Measurements from ENCODE around the gene HEXIM2. TPM values are rescaled to one million over a fixed set of nuclear protein-coding genes. Genes with fewer than 3 reads are reported as not detected.
"Not testable (repeated sequence)": the region's sequence is repeated elsewhere in the genome, so short reads cannot be mapped to it uniquely, and the experiment has no call there.

HEXIM2 gene
- total RNA-seq, 2 donors from 2014 or later: 1.5 TPM; not detected in 1

- Histone ChIP-seq H3K27ac (no peak overlapping the region), H3K4me1 (ENCODE audit: control insufficient read depth in 1 of 2, low read depth in 2 of 2) (peaks cover 0 to 6% of the 10 kb centered on the region in 2 donors), H3K9me3 (no peaks in the 10 kb centered on the region), H3K36me3 (no peaks in the 10 kb centered on the region), H3K27me3 (replicated peaks; ENCODE audit: insufficient read depth) (no peaks in the 10 kb centered on the region), H3K4me3 (no peak overlapping the region)
- ATAC-seq (ENCODE audit: insufficient number of reproducible peaks, low FRiP score, low read depth) (no peak), DNase-seq (ENCODE audit: low spot score) (no peak)
- no peak for TF ChIP-seq CTCF (IDR thresholded peaks at IDR 0.05)
These were observed 35.4 kb downstream of the HEXIM2 start for GRCh38 chr17:45197108-45197507.

- H3K4me1 ChIP-seq (ENCODE audit: control insufficient read depth in 1 of 2, low read depth in 2 of 2): peaks cover 0 to 6% of the 10 kb centered on the region in 2 donors
- peak; percentile 99 for TF ChIP-seq CTCF (IDR thresholded peaks at IDR 0.05)
- H3K36me3 ChIP-seq: no peaks in the 10 kb centered on the region
- ATAC-seq (ENCODE audit: insufficient number of reproducible peaks, low FRiP score, low read depth): peak; percentile 84
- H3K9me3 ChIP-seq: no peaks in the 10 kb centered on the region
- no peaks in the 10 kb centered on the region for H3K27me3 ChIP-seq (replicated peaks; ENCODE audit: insufficient read depth)
- peak overlapping the region in 1 of 2 donors; percentile 0 for H3K27ac ChIP-seq
- H3K4me3 ChIP-seq: peak overlapping the region; percentile 18
- peak; percentile 60 for DNase-seq (ENCODE audit: low spot score)
These were observed 36.1 kb downstream of the HEXIM2 start for GRCh38 chr17:45197555-45198334.

DNA sequence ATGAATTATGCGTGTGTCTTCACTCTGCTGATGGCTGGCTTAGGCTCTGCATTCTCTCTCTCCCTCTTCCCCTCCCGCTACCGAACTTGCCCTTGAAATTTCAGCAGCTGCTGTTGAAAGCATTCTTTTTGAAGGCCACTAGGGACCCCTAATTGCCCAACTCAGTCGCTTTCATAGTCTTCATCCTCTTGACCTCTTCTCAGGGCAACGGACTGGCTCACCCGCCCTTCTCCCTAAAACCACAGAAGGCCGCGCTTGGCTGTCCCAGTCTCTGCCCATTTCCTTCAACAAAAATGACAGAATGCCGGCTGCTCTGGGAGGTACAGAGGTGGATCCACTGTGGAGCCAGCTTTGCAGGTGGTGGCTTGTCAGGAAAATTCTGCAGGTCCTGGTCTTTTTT lies 39.0 kb downstream of the HEXIM2 start:
- H3K27ac ChIP-seq: no peak overlapping the region
- peaks cover 0 to 6% of the 10 kb centered on the region in 2 donors for H3K4me1 ChIP-seq (ENCODE audit: control insufficient read depth in 1 of 2, low read depth in 2 of 2)
- no peaks in the 10 kb centered on the region for H3K9me3 ChIP-seq
- no peak for TF ChIP-seq CTCF (IDR thresholded peaks at IDR 0.05)
- no peak overlapping the region for H3K4me3 ChIP-seq
- no peaks in the 10 kb centered on the region for H3K36me3 ChIP-seq
- no peaks in the 10 kb centered on the region for H3K27me3 ChIP-seq (replicated peaks; ENCODE audit: insufficient read depth)
- ATAC-seq (ENCODE audit: insufficient number of reproducible peaks, low FRiP score, low read depth) (no peak), DNase-seq (ENCODE audit: low spot score) (no peak)

GRCh38 chr17:45201457-45201856 lies 39.8 kb downstream of the HEXIM2 start:
- H3K36me3 ChIP-seq: no peaks in the 10 kb centered on the region
- no peak overlapping the region for H3K27ac ChIP-seq
- ATAC-seq (ENCODE audit: insufficient number of reproducible peaks, low FRiP score, low read depth): no peak

DNA sequence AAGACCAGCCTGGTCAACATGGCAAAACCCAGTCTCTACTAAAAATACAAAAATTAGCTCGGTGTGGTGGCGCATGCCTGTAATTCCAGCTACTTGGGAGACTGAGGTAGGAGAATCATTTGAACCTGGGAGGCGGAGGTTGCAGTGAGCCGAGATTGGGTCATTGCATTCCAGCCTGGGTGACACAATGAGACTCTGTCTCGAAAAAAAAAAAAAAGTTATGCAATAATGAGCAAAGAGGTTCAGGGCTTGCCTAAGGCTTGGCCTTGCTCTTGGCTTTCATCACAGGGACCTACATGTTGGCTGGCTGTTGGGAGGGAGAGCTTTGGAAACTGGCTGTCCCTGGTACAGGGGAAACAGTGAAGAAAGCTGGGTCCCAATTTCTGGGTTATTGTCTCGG lies 40.2 kb downstream of the HEXIM2 start:
- H3K4me1 ChIP-seq (ENCODE audit: control insufficient read depth in 1 of 2, low read depth in 2 of 2); H3K4me3 ChIP-seq; H3K27ac ChIP-seq; H3K9me3 ChIP-seq; H3K36me3 ChIP-seq; DNase-seq (ENCODE audit: low spot score); ATAC-seq (ENCODE audit: insufficient number of reproducible peaks, low FRiP score, low read depth); H3K27me3 ChIP-seq (replicated peaks; ENCODE audit: insufficient read depth): not testable (repeated sequence)

More at GRCh38 chr17:45201457-45201856, 39.8 kb downstream of the HEXIM2 start:
- Histone ChIP-seq H3K27me3 (replicated peaks; ENCODE audit: insufficient read depth) (no peaks in the 10 kb centered on the region), H3K4me3 (no peak overlapping the region), H3K9me3 (no peaks in the 10 kb centered on the region), H3K4me1 (ENCODE audit: control insufficient read depth in 1 of 2, low read depth in 2 of 2) (peaks cover 0 to 6% of the 10 kb centered on the region in 2 donors)
- no peak for TF ChIP-seq CTCF (IDR thresholded peaks at IDR 0.05)
- DNase-seq (ENCODE audit: low spot score): no peak
